MM.1S (cell line): ENCODE results near the gene COL8A2.

ENCODE experiments used
- EZH2 ChIP-seq: fragments of 300-600 bp; sonication (generic); optimal IDR thresholded peaks from 2 replicates; pipeline ENCODE3; 2017; ENCODE audit warnings: low read depth, mild to moderate bottlenecking, antibody characterized with exemption, low read length, mixed read lengths
- EZH2phosphoT487 ChIP-seq: fragments of 300-600 bp; sonication (generic); IDR thresholded peaks from 2 replicates; pipeline ENCODE4 v1.6.1; 2018; ENCODE audit warnings: antibody characterized with exemption, low read length
- TF ChIP-seq, protein P1 (sequence below): fragments of 300-600 bp; sonication (generic); IDR thresholded peaks from 2 replicates; pipeline ENCODE4 v1.5.1; 2016; ENCODE audit warnings: antibody characterized with exemption, low read length, mixed read lengths

DNA sequence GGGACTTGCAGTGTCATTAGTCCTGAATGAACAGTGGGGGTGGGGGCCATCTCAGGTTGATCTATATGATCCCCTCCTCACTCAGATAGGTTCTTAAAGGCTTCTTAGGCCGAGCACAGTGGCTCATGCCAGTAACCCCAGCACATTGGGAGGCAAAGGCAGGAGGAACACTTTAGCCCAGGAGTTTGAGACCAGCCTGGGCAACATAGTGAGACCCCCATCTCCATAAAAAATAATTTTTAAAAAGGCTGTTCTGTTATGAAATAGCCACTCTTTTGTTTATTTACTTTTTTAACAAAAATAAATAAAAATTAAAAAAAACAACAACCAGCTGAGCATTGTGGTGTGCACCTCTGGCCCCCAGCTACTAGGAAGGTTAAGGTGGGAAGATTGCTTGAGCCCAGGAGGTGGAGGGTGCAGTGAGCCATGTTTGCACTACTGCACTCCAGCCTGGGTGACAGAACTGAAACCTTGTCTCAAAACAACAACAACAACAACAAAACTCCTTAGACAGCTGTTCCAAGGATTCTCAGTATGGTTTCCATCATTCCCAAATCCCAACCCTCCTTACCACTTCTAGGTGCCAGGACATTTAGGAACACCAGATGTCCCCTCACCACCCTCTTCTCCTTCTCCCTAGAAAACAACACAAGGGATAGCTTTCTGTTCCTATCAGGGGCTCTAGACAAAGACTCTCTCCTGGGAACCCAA lies 26.3 kb upstream of the COL8A2 start:
- TF ChIP-seq, protein P1, sequence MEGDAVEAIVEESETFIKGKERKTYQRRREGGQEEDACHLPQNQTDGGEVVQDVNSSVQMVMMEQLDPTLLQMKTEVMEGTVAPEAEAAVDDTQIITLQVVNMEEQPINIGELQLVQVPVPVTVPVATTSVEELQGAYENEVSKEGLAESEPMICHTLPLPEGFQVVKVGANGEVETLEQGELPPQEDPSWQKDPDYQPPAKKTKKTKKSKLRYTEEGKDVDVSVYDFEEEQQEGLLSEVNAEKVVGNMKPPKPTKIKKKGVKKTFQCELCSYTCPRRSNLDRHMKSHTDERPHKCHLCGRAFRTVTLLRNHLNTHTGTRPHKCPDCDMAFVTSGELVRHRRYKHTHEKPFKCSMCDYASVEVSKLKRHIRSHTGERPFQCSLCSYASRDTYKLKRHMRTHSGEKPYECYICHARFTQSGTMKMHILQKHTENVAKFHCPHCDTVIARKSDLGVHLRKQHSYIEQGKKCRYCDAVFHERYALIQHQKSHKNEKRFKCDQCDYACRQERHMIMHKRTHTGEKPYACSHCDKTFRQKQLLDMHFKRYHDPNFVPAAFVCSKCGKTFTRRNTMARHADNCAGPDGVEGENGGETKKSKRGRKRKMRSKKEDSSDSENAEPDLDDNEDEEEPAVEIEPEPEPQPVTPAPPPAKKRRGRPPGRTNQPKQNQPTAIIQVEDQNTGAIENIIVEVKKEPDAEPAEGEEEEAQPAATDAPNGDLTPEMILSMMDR: no peak
- TF ChIP-seq EZH2: no peak
- no peak for TF ChIP-seq EZH2phosphoT487
